IPS DF 19.7 (cell line): Measurements from ENCODE around the gene TUB.

Experiments used
- DNase-seq: peaks from one replicate; pipeline ENCODE4 v3.0.0-alpha.2; 2013; ENCODE audit warnings: low read depth, low spot score

Gene TUB

GRCh38 chr11:8068605-8069221, 12.3 kb upstream of the TUB start:
- DNase-seq: no peak

- DNase-seq: no peak
Observed at GRCh38 chr11:8069771-8070170, 11.2 kb upstream of the TUB start.

- DNase-seq: no peak
Observed at GRCh38 chr11:8070417-8071115, 10.4 kb upstream of the TUB start.

- no peak for DNase-seq
Observed at GRCh38 chr11:8071616-8072581, 9.1 kb upstream of the TUB start.

- DNase-seq: no peak
Observed at GRCh38 chr11:8075119-8075726, 5.8 kb upstream of the TUB start.

GRCh38 chr11:8079111-8079675, 1.8 kb upstream of the TUB start:
- no peak for DNase-seq

- no peak for DNase-seq
Observed at GRCh38 chr11:8080069-8080670, 841 bp upstream of the TUB start.

- no peak for DNase-seq
Observed at GRCh38 chr11:8081591-8082250, 710 bp downstream of the TUB start.

GRCh38 chr11:8082391-8083087, 1.5 kb downstream of the TUB start:
- no peak for DNase-seq

GRCh38 chr11:8083088-8083395, 2.0 kb downstream of the TUB start:
- DNase-seq: no peak

GRCh38 chr11:8083871-8084281, 2.9 kb downstream of the TUB start:
- DNase-seq: no peak

GRCh38 chr11:8084352-8084751, 3.3 kb downstream of the TUB start:
- DNase-seq: no peak

GRCh38 chr11:8085011-8085645, 4.1 kb downstream of the TUB start:
- DNase-seq: no peak

- DNase-seq: no peak
Observed at GRCh38 chr11:8086001-8086479, 5.0 kb downstream of the TUB start.

- no peak for DNase-seq
Observed at GRCh38 chr11:8086571-8086970, 5.6 kb downstream of the TUB start.

- DNase-seq: no peak
Observed at GRCh38 chr11:8087185-8087584, 6.2 kb downstream of the TUB start.

- DNase-seq: no peak
Observed at GRCh38 chr11:8087756-8088155, 6.7 kb downstream of the TUB start.

GRCh38 chr11:8089791-8090510, 8.9 kb downstream of the TUB start:
- DNase-seq: no peak

- DNase-seq: no peak
Observed at GRCh38 chr11:8090756-8091155, 9.7 kb downstream of the TUB start.
